Nephron progenitor cell (in vitro differentiated cells): ENCODE data around the gene GFOD1.
A peak's percentile ranks its signal among the peaks of the same experiment; 100 is the strongest.
"Not testable (repeated sequence)": the region's sequence is repeated elsewhere in the genome, so short reads cannot be mapped to it uniquely, and the experiment has no call there.

ENCODE experiments used
- DNase-seq: peaks from one replicate; pipeline ENCODE4 v3.0.0; 2021
- H3K27ac Mint-ChIP-seq: 2 replicates; pipeline ENCODE4 v1.8.0; 2021; ENCODE audit warnings: mild to moderate bottlenecking, moderate library complexity, mixed read lengths
- H3K27me3 Mint-ChIP-seq: 2 replicates; pipeline ENCODE4 v1.8.0; 2021; ENCODE audit warnings: mild to moderate bottlenecking, low read depth, mixed read lengths; ENCODE audit not compliant: poor library complexity
- H3K36me3 Mint-ChIP-seq: 2 replicates; pipeline ENCODE4 v1.8.0; 2021; ENCODE audit warnings: low read depth, mixed read lengths
- H3K4me1 Mint-ChIP-seq: 2 replicates; pipeline ENCODE4 v1.8.0; 2021; ENCODE audit warnings: mixed read lengths
- H3K4me3 Mint-ChIP-seq: 2 replicates; pipeline ENCODE4 v1.8.0; 2021; ENCODE audit warnings: mild to moderate bottlenecking, moderate library complexity, mixed read lengths
- H3K9me3 Mint-ChIP-seq: 2 replicates; pipeline ENCODE4 v1.8.0; 2021; ENCODE audit warnings: mild to moderate bottlenecking, moderate library complexity, mixed read lengths
- TF ChIP-seq, protein P1 (sequence below): fragments of 200-600 bp; sonication (generic); IDR thresholded peaks from 2 replicates; pipeline ENCODE4 v1.5.0; 2021; ENCODE audit warnings: antibody characterized with exemption

Gene GFOD1

DNA sequence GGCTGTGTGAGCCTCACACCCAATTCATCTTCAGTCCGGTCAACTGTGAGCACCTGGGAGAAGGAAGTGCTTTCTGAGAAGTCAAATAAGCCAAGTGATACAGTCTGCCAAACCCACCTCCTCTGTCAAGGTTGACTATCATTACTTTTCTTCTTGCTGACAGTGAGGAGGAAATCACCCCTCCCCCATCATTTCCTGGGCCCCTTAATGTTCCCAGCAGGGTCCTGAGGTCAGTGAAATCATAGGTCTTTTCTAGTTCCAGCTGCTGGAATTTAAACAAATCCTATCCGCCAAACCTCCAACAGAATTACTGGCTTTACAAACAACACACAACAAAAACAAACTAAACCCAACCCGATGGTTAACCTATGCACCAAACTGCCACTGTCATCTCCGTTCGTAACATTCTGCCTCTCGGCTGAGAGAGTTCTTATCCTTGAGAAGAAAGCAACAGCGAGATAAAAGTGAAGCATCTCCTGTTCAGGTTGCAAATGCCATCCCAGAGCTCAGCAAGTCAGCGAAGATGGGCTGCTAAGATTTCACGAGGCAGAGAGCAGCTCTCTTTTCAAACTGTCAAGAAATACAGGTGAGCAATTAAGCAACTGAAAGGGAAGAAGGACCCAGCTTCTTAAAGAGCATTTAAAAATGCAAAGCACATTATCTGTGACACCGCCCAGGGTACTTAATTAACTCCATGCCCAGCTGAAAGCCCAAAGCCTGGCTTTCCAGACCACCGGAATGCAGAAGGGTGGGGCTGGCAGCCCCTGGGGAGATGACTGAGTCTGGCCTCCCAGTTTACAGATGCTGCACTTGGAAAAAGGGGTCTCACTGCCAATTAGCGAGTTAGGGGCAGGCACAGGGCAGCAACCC lies 24.7 kb downstream of the GFOD1 start:
- Mint-ChIP-seq H3K4me3 (peak overlapping the region; percentile 51), H3K9me3 (no peaks in the 10 kb centered on the region), H3K27me3 (no peaks in the 10 kb centered on the region), H3K4me1 (peaks cover 51% of the 10 kb centered on the region), H3K36me3 (no peaks in the 10 kb centered on the region), H3K27ac (peak overlapping the region; percentile 62)
- TF ChIP-seq, protein P1, sequence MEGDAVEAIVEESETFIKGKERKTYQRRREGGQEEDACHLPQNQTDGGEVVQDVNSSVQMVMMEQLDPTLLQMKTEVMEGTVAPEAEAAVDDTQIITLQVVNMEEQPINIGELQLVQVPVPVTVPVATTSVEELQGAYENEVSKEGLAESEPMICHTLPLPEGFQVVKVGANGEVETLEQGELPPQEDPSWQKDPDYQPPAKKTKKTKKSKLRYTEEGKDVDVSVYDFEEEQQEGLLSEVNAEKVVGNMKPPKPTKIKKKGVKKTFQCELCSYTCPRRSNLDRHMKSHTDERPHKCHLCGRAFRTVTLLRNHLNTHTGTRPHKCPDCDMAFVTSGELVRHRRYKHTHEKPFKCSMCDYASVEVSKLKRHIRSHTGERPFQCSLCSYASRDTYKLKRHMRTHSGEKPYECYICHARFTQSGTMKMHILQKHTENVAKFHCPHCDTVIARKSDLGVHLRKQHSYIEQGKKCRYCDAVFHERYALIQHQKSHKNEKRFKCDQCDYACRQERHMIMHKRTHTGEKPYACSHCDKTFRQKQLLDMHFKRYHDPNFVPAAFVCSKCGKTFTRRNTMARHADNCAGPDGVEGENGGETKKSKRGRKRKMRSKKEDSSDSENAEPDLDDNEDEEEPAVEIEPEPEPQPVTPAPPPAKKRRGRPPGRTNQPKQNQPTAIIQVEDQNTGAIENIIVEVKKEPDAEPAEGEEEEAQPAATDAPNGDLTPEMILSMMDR = no peak
- no peak for DNase-seq

DNA sequence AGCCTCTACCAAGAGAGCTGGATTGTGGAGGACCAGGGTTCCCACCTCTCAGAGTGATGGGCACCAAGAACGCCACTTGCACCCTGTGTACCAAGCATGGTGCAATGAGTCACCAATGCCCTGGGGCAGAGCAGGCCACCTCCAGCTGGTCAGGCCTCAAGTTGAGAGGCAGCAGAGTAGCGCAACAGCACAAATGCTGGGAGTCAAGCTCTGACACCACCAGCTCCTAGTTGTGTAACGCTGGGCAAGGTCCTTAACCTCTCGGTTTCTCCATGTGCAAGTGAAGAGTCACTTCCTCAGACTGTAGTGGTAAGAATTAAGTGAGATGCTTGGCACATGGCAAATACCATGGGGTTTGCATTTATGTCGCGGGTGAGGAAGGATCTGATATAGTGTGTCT lies 25.6 kb downstream of the GFOD1 start:
- Mint-ChIP-seq H3K9me3 (no peaks in the 10 kb centered on the region), H3K27ac (no peak overlapping the region), H3K4me3 (no peak overlapping the region), H3K27me3 (no peaks in the 10 kb centered on the region), H3K36me3 (no peaks in the 10 kb centered on the region), H3K4me1 (peaks cover 42% of the 10 kb centered on the region)
- DNase-seq = no peak
- TF ChIP-seq, protein P1 = no peak

DNA sequence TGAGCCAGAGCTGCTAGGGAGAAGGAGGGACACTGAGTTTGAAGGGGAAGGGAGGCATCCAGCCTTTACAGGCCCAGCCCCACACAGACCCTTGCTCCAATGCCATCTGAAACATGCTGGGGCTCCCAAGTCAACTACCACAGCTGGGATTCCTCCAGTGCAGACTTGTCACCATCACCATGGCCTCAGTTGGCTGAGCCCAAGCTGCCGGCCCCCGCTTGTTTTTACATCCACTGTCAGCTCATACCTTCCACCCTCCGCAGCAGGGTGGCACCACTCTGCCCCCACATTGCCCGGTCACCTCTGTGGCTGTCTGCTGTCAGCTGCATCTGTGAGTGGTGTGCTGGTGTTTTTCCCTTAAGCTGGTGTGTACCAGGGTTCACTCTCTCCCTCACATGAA lies 26.1 kb downstream of the GFOD1 start:
- TF ChIP-seq, protein P1 = no peak
- Mint-ChIP-seq H3K9me3 (no peaks in the 10 kb centered on the region), H3K36me3 (no peaks in the 10 kb centered on the region), H3K4me1 (peaks cover 37% of the 10 kb centered on the region), H3K4me3 (no peak overlapping the region), H3K27me3 (no peaks in the 10 kb centered on the region), H3K27ac (no peak overlapping the region)
- DNase-seq = no peak

DNA sequence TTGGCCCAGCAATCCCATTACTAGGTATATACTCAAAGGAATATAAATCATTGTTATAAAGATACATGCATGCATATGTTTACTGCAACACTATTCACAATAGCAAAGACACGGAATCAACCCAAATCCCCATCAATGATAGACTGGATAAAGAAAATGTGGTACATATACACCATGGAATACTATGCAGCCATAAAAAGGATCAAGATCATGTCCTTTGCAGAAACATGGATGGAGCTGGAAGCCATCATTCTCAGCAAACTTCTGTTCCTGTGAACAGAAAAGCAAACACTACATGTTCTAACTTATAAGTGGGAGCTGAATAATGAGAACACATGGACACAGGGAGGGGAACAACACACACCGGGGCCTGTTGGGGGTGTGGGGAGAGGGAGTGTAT lies 27.1 kb downstream of the GFOD1 start:
- H3K4me1 Mint-ChIP-seq = peaks cover 36% of the 10 kb centered on the region
- DNase-seq, H3K4me3 Mint-ChIP-seq, H3K9me3 Mint-ChIP-seq, H3K36me3 Mint-ChIP-seq, H3K27me3 Mint-ChIP-seq, H3K27ac Mint-ChIP-seq: not testable (repeated sequence)

DNA sequence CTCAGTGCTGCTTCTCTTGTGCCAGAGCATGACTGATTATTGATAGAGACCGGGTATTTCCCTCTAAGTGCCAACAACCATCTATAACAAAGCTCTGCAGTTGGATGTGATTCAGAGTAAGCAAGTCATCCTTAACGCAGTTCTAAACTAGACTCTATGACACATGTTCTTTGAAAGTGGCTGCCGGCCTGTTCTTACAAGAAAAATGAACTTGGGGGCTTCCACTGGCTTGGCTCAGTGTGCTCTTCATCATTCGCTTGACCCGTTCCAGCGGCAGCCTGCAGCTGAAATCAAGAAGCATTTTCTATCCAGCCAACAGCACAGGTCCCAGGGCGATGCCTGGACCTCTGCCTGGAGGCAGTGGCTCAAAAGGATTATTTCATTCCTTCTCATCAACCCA lies 29.8 kb downstream of the GFOD1 start:
- peaks cover 34% of the 10 kb centered on the region for H3K4me1 Mint-ChIP-seq

DNA sequence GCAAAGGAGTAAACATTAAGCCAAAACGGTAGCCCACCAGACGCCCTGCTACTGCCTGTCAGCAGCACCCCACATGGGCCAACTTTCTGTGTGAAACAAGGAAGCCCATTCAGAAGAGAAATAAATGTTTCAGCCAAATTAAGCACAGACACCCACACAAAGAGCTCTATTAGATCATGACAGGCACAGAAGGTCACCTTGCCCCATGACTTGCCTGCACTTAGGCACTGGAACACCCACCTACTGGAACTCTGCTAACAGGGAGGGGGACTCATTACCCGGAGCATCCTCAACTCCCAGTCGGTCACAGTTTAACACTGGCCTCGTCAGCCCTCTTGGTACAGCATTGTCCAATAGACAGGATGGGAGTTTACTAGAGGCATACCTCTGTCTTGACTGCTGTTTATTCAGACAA lies 31.8 kb downstream of the GFOD1 start:
- peaks cover under 1% of the 10 kb centered on the region for H3K36me3 Mint-ChIP-seq
- no peak overlapping the region for H3K27ac Mint-ChIP-seq
- DNase-seq = no peak
- TF ChIP-seq, protein P1 = no peak
- H3K4me3 Mint-ChIP-seq = no peak overlapping the region
- no peaks in the 10 kb centered on the region for H3K9me3 Mint-ChIP-seq
- peaks cover 20% of the 10 kb centered on the region for H3K4me1 Mint-ChIP-seq
- H3K27me3 Mint-ChIP-seq = no peaks in the 10 kb centered on the region

More for the DNA sequence above, 29.8 kb downstream of the GFOD1 start:
- no peak for DNase-seq
- Mint-ChIP-seq H3K27me3 (no peaks in the 10 kb centered on the region), H3K4me3 (no peak overlapping the region), H3K36me3 (no peaks in the 10 kb centered on the region), H3K27ac (no peak overlapping the region), H3K9me3 (no peaks in the 10 kb centered on the region)
- TF ChIP-seq, protein P1 = no peak
